HG03135 (cell line): ENCODE results near the gene FCHSD2.
"Not testable (repeated sequence)": the region's sequence is repeated elsewhere in the genome, so short reads cannot be mapped to it uniquely, and the experiment has no call there.

ENCODE experiments used
- ATAC-seq: cut with Tn5 transposase; IDR thresholded peaks from one replicate; pipeline ENCODE4 v1.9.1; 2021; ENCODE audit warnings: mild to moderate bottlenecking, moderate library complexity; ENCODE audit not compliant: unreplicated experiment

FCHSD2 gene

GRCh38 chr11:72850832-72851231, 291.3 kb downstream of the FCHSD2 start:
- no peak for ATAC-seq

DNA sequence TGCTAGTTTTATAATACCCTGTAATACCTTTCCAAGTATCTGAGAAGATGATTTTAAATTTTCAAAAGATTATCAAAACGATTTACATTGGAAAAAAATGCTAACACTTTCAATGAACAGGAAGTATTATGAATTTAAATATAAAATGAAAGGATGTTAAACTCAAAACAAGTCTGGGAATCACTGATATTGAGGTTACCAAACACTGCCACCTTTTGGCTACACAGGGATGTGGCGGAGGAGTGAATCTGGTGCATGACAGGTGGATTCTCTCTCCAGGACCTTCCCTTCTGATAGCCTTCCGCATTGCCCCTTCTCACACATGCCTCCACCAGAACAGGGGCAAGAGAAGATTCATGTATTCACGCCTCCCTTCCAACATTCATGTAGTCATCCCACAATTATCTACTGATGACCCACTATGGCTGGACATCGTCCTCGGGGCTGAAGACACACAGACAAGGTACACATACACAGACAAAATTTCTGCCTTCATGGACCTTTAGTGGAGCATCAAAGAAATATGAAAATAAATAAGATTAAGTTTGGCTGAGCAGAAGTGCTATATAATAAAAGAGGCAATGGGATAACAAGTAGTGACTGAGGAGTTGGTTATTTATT, 293.2 kb downstream of the FCHSD2 start:
- no peak for ATAC-seq

GRCh38 chr11:72844356-72844755, 297.8 kb downstream of the FCHSD2 start:
- no peak for ATAC-seq

DNA sequence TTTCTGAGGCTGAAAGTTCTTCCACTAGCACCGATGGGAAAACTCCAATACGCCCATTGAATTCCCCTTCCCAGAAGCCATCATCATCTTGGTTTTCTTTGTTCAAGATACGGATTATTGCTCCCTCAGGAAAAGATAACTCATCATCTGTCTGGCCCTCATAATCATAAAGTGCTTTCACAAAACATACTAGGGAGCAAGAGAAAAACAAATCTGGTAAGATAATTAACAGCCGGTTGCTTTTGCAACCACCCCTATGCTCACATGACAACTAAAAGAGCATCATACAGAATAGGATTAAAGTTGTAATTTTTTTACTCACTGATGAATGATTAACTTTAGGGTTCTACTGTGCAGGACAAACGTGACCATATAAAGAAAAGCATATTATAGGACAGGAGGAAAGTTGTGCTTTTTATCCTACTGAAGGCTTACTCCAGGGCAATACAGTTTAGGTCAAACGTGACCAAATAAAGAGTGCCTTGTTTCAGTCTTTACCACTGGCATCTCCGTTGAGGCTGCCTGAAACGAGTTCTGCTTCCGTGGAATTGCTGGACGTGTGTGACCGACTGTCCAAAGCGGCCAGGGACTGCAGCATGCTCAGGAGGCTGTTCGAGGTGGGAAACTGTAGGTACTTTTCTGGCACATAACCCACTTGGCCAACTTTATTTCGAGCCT, 299.3 kb downstream of the FCHSD2 start:
- ATAC-seq = no peak

GRCh38 chr11:72842126-72842525, 300.0 kb downstream of the FCHSD2 start:
- ATAC-seq = no peak

DNA sequence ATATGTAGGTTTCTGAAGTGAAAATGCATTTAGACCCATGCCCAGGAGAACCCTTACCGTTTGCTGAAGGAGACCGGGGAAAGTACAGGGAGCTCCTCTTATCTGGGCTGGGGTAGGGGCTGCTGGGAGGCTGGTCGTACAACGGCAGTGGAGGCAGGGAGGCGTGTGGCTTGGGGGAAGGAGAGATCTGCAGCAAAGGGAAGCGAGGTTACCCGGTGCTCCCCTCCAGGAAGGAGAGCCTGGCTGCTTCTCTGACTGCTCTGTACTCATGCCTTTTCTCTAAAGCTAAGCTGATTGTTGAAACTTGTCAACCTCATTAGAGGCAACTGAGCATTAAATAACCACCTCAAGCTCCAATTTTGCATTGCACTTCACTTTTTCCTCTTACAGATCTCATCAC, 300.7 kb downstream of the FCHSD2 start:
- no peak for ATAC-seq

- no peak for ATAC-seq
Measured at GRCh38 chr11:72840780-72841179, 301.3 kb downstream of the FCHSD2 start.

- ATAC-seq = no peak
Measured at GRCh38 chr11:72838691-72839305, 303.3 kb downstream of the FCHSD2 start.

- no peak for ATAC-seq
Measured at GRCh38 chr11:72836111-72836510, 306.0 kb downstream of the FCHSD2 start.

DNA sequence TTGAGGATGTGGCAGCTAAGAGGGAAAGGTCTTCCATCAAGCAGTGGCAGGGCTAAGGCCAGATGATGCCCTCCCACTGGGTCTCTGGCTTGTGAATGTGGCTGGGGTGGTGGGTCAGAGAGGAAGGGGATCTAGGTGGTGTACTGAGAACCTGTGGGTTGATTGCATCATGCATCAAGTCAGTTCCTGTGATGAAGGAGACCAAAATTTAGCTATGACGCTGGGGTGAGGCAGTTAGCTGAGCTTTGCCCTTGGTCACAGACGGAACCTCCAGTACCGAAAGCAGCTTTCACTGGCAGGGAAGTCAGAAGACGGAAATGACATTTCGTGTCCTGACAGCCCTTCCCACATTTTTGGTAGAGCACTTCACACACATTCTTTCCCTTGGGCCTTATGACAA, 307.2 kb downstream of the FCHSD2 start:
- no peak for ATAC-seq

DNA sequence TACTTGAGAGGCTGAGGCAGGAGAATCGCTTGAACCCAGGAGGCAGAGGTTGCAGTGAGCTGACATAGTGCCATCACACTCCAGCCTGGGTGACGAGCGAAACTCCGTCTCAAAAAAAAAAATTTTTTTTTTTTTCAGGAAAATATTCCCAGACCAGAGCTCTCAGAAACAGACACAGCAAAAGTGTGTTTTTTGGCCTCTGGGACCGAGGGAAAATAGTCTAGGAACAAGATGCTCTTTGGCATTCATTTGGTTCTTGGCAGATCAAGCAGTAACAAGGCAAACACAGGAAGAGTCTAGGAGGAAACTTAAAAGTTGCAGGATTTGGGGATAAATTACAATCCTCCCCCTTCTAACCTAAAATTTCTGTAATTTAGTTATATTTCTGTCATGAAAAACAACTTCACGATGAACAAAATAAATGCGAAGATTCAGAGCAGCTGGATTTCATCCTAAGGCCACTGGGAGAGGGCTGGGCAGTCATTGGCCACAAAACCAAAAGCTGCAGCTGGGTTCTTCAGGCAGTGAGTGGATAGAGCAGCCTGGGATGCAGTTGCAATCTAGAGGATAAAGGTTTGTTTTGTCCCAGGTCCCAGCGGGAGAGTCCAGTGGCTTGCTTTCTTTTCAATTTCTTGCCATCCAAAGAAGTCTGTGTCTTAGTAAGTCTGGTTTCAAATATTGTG, 308.2 kb downstream of the FCHSD2 start:
- no peak for ATAC-seq

- no peak for ATAC-seq
Measured at GRCh38 chr11:72833083-72833733, 308.9 kb downstream of the FCHSD2 start.

- no peak for ATAC-seq
Measured at GRCh38 chr11:72832301-72833082, 309.6 kb downstream of the FCHSD2 start.

GRCh38 chr11:72831521-72832300, 310.4 kb downstream of the FCHSD2 start:
- ATAC-seq = no peak

GRCh38 chr11:72829884-72830533, 312.1 kb downstream of the FCHSD2 start:
- no peak for ATAC-seq

- no peak for ATAC-seq
Measured at GRCh38 chr11:72829178-72829577, 312.9 kb downstream of the FCHSD2 start.

- no peak for ATAC-seq
Measured at GRCh38 chr11:72828692-72829101, 313.4 kb downstream of the FCHSD2 start.

- ATAC-seq = no peak
Measured at GRCh38 chr11:72828081-72828567, 314.0 kb downstream of the FCHSD2 start.

GRCh38 chr11:72827656-72828055, 314.5 kb downstream of the FCHSD2 start:
- ATAC-seq = not testable (repeated sequence)
